GM12892 (cell line): ENCODE measurements around the gene ABLIM2.
"Not testable (repeated sequence)": the region's sequence is repeated elsewhere in the genome, so short reads cannot be mapped to it uniquely, and the experiment has no call there.

Experiments used
- DNase-seq: peaks from one replicate; pipeline ENCODE4 v3.0.0; 2011; ENCODE audit not compliant: insufficient read length
- FAIRE-seq: peaks from 2 replicates; lab custom pipeline; 2011; peaks lifted over from hg19 to GRCh38; lab: Jason Lieb, UNC
- POLR2A ChIP-seq: IDR thresholded peaks from 2 replicates; pipeline ENCODE4 v1.6.1; 2011; ENCODE audit warnings: low read depth, low read length, control low read depth
- POLR2AphosphoS5 ChIP-seq: IDR thresholded peaks from 2 replicates; pipeline ENCODE4 v1.6.1; 2011; ENCODE audit warnings: low read depth, low read length, control low read depth
- TAF1 ChIP-seq: IDR thresholded peaks from 2 replicates; pipeline ENCODE4 v1.6.1; 2011; ENCODE audit warnings: low read depth, mild to moderate bottlenecking, control low read depth, low read length, borderline replicate concordance

The ABLIM2 gene

DNA sequence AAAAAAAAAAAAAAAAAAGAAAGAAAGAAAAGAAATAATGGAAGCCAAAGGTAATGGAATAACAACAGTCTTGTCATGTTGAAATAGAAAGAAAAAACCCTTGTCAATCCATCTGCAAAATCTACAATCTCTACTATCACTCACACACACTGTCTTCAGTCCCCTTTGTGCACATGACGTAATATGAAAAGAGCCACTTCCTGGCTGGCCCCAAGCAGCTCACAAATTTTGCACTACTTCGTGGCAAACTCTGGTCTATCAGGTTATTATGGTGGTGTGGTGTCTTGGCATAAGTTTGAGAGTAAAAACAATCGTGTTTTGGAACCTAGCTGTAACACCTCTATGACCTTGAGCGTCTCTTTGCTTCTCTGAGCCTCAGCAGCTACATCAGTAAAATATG, 210.7 kb downstream of the ABLIM2 start:
- FAIRE-seq (no peak), DNase-seq (no peak)
- TF ChIP-seq TAF1 (no peak), POLR2A (no peak), POLR2AphosphoS5 (no peak)

DNA sequence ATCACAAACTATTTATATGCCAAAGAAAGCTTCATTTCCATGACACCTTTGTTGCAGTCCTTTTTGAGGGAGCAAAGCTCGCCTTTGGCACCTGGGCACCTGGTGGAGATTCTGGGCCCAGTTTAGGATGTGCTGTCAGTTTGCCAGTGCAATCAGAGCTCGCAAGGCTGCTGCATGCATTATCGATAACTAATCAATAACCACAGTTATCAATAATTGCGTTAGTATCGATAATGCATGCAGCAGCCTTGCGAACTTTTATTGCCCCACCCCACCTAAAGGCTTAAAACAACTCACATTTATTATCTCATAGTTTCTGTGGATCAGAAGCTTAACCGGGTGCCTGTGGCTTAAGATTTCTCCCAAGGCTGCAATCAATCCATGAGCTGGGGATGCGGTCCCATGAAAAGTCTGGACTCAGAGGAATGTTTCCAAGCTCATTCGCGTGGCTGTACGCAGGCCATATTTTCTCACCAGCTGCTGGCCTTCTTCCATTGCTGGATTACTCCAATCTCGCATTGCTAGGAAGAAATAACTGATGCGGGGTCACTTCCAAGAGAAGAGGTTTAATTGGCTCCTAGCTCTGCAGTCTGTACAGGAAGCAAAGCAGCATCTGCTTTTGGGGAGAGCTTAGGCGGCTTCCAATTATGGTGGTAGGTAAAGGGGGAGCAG, 212.8 kb downstream of the ABLIM2 start:
- TF ChIP-seq POLR2A: no peak
- TF ChIP-seq POLR2AphosphoS5: no peak
- no peak for TF ChIP-seq TAF1
- FAIRE-seq: no peak
- DNase-seq: no peak

DNA sequence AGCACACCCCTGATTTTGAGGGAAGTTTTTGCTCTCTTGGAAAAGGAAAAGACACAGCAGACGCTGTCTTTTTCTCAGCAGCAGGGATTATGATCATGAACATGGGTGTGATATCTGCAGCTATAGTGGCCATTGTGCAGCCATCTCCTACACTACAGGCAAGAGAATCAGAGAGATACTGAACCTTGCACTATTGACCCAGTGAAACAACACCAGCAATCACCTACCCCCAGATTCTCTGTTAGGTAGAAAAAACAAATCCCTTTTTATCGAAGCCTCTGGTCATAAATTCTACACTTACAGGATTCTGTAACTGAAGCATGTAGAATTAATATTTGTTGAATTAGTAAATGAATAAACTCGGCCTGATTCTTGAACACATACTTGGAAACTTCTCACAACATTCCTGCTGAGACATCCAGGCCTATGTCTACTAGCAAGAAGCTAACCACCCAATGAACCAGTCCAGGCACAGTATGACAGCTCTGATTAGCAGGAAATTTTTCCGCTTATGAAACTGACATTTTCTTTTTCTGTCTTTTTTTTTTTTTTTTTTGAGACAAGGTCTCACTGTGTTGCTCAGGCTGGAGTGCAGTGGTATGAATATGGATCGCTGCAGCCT, 213.9 kb downstream of the ABLIM2 start:
- no peak for FAIRE-seq
- no peak for DNase-seq
- no peak for TF ChIP-seq TAF1
- TF ChIP-seq POLR2AphosphoS5: no peak
- no peak for TF ChIP-seq POLR2A

DNA sequence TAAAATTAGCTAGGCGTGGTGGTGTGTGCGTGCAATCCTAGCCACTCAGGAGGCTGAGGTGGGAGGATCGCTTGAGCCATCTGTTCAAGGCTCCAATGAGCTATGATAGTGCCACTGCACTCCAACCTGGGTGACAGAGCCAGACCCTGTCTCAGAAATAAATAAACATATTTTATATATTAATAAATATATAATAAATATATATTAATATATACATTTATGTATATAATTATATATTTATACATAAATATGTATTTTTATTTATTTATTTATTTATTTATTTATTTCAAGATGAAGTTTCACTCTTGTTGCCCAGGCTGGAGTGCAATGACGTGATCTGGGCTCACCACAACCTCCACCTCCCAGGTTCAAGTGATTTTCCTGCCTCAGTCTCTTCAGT, 214.9 kb downstream of the ABLIM2 start:
- not testable (repeated sequence) for FAIRE-seq

DNA sequence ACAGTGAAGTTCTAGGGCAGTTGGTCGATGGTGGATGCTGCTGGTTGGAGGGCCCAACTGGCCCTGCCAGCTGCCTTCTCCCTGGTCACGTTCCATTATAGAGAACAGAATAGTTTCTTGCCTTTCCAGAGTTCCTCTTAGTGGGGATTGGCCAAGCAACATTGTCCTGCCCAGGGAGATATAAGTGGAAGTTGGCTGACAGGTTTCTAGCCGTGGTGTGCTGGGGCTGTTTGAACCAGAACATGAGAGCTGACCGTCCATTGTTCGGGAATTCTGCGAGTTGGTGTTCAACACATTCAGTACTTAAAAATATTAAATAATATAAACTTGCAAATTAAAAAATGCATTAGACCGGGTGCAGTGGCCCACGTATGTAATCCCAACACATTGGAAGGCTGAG, 215.4 kb downstream of the ABLIM2 start:
- DNase-seq (no peak), FAIRE-seq (no peak)
- TF ChIP-seq POLR2A (no peak), TAF1 (no peak), POLR2AphosphoS5 (no peak)

More for the DNA sequence above, 214.9 kb downstream of the ABLIM2 start:
- DNase-seq: not testable (repeated sequence)

DNA sequence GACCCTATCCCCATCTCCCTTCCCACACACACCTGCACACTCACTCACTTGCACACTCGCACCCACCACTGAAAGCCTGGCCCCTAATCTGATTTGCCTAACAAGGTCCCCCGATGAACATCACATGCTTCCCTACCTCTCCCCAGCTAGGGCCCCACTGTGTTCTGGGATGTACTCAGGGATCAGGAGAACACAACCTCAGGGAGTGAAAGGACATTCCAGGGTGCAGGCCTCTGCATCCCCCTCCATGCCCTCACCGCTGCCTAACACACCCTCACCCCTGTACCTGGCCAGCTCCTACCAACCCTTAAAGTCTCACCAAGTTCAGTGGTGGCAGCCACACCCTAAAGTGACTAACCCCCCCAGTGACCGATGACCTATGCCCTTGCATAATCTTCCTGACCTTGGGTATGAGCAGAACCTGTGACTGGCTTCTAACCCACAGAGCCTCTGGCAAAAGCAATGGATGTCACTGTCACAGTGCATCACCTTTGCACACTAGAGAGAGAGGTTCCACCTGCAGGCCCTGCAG, 216.6 kb downstream of the ABLIM2 start:
- no peak for TF ChIP-seq POLR2AphosphoS5
- no peak for TF ChIP-seq TAF1
- no peak for TF ChIP-seq POLR2A
- DNase-seq (no peak), FAIRE-seq (no peak)

DNA sequence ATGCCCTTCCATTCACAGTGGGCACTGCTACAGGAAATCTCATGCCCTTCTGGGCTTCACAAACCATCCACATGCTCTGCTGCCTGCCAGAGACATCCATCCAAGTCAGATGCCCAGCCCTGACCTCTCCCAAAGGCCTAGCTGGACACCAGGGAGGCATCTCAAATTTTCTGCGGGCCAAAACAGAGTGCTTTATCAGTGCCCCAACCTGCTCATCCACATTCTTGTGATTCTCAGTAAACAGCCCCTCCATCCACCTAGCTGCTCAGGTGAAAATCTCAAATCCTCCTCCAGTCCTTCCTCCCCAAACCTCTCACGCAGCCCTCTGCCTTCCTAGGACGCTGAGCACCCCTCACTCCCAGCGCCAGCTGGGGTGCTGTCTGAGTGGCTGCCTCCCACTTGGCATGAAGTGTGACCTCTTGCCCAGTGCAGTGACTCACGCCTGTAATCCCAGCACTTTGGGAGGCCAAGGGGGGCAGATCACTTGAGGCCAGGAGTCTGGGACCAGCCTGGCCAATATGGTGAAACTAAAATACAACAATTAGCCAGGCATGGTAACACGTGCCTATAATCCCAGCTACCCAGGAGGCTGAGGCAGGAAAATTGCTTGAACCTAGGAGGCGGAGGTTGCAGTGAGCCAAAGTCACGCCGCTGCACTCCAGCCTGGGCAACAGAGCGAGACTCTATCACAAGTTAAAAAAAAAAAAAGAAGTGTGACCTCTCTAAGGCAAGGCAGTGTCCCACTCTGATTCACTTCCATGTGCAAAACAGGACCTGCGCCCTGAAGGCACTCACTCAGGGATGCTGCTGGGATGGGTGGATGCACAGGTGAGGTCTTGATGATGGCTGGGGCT, 217.3 kb downstream of the ABLIM2 start:
- no peak for FAIRE-seq
- no peak for DNase-seq
- TF ChIP-seq POLR2AphosphoS5 (no peak), TAF1 (no peak), POLR2A (no peak)

DNA sequence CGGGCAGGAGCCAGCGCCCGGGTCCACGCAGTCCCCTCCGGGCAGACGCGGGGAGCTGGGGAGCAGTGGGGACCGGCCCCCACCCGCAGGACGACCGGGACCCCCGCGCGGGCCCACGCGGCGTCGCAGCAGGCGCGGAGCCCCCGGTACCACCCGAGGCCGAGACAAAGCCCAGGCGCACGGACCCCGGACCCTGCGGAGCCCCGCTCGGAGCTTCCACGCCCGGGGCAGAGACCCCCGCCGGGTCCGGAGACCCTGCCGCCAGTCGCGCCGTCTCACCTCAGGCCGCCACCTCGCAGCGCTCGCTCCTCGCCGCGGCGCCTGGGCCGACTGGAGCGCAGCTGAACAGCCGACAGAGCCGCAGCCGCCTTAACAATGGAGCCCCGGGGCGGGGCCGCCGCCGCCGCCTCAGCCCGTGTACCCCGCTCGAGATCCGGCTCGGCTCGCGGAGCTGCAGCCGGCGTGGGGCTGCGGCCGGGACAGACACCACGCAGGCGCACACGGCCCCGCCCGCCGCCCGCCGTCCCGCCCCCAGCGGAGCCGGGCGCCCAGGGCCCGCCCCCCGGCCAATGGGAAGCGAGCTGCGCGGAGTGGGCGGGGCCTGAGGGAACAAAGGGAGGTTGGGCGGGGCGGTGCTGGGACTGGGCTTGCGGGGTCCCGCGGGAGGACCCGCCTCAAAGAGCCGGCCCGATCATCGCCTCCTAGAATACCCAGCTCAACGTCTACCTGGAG, 219.1 kb downstream of the ABLIM2 start, which contains the start of gene AFAP1:
Gene AFAP1 (minus strand): TSS at position 485 of the 732 bp plus-strand sequence. CDS start 67,783 bp downstream, outside the sequence.
- DNase-seq (peak; percentile 94), FAIRE-seq (peak; percentile 74)
- TF ChIP-seq POLR2AphosphoS5 (no peak), POLR2A (no peak), TAF1 (no peak)

DNA sequence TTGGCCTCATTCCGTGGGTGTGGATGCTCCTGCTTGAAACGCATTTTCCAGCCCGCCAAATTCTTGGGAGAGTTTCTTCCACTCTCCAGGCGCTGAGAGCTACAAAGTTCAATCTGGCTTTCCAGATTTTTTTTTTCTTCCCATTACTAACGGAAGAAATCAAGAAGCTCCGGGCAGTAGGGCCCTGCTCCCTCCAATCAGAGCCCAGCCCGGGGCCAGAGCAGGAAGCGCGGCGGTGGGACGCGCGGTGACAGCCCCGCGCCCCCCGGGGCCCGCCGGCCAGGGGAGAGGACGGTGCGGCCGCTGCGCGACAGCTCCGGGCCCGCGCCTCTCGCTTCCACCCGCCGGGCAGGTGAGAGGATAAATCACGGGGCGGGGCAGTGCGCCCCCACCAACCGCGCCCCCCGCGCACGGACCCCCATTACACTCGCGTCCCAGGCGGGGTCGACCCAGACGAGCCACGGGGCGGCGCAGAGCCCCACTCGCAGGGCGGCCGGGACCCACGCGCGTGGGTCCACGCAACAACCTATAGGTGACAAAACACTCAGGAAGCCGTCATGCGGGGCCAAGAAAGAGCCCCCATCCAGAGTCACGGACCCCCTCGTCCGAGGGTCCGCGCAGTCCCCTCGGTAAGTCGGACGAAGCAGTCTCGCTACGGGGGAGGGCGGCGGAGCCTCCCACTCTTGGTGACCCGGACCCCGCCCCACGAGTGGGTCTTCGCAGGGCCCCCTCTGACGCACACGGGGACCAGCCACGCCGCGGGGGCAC, 219.8 kb downstream of the ABLIM2 start:
- no peak for DNase-seq
- no peak for FAIRE-seq

DNA sequence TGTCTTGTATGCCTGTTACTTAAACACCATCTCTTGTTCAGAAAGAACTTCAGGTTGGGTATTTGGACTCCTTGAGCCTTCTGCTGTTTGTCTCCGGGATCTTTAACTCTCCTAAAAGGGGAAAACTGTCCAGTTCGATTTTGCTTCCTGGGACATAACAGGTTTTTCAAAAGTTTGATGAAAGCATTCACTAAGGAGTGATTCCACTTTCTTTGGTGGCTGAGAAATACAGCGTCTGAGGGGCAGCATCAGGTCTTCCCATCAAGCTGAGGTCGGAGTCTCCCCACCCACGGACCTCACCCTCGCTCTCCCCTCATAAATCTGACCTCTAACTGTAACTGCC, 220.4 kb downstream of the ABLIM2 start:
- DNase-seq: no peak
- no peak for FAIRE-seq
- no peak for TF ChIP-seq POLR2AphosphoS5
- TF ChIP-seq POLR2A: no peak
- TF ChIP-seq TAF1: no peak

More for the DNA sequence above, 219.8 kb downstream of the ABLIM2 start:
- TF ChIP-seq TAF1: no peak
- no peak for TF ChIP-seq POLR2AphosphoS5
- no peak for TF ChIP-seq POLR2A
